SK-MEL-5 (cell line): ENCODE data around the gene CD81. TPM values are rescaled to one million over a fixed set of nuclear protein-coding genes. Genes with fewer than 3 reads are reported as not detected.
"Not testable (repeated sequence)": the region's sequence is repeated elsewhere in the genome, so short reads cannot be mapped to it uniquely, and the experiment has no call there.

Source experiments
- DNase-seq: peaks from one replicate; pipeline ENCODE4 v3.0.0-alpha.2; 2016; ENCODE audit warnings: low read depth, low spot score
- in situ Hi-C: cut with HindIII; loops from 2 replicates; pipeline ENCODE4 v1.10.0; 2016; ENCODE audit warnings: low sequenced_read_pairs, high pct_unique_total_duplicates, low pct_unique_long_range_greater_than_20kb
- polyA plus RNA-seq, 2 experiments: library from polyadenylated mRNA; depleted of rRNA; stranded (reverse); fragments of >200 nt; gene quantifications; 2 replicates each; pipeline ENCODE4 v1.2.3, GENCODE V29; 2015
- total RNA-seq: library from RNA; depleted of rRNA; stranded (reverse); fragments of >200 nt; shearing (Covaris generic); gene quantifications from 2 replicates; pipeline ENCODE4 v1.2.3, GENCODE V29; 2014; rRNA removed

CD81 gene, protein sequence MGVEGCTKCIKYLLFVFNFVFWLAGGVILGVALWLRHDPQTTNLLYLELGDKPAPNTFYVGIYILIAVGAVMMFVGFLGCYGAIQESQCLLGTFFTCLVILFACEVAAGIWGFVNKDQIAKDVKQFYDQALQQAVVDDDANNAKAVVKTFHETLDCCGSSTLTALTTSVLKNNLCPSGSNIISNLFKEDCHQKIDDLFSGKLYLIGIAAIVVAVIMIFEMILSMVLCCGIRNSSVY
- 132 and 150 TPM in 2 replicates for total RNA-seq
- 585 and 623 TPM in 2 replicates for polyA plus RNA-seq (2015; cell fraction: cytosol; rRNA removed)
- 105 and 116 TPM in 2 replicates for polyA plus RNA-seq (2015; cell fraction: nucleus; rRNA removed)

DNA sequence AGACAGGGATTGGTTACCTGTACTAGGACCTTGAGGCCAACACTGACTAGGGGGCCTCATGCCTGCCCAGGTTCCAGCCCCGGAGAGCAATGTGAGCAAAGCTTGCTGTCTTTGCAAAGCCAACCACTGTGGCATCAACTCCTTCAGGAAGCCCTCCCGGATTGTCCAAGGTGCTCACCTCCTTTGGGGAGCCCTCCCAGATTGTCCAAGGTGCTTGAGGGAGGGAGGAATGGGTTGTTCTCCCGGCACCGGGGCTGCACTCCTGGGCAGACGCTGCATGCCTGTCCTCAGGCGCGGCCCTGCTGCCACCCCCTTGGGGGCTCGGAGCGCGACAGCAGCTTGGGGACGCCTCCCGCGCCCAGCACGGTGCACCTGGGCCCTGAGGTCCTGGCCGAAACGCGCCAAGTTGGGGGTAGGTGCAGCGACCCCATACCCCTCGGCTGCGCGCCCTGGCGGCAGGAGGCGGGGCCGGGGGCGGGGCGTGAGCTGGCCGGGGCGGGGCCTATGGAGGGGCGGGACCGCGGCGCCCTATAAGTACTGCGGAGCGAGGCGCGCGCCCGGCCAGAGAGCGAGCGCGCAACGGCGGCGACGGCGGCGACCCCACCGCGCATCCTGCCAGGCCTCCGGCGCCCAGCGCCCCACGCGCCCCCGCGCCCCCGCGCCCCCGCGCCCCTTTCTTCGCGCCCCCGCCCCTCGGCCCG is at the start of gene CD81:
TSS of gene CD81 (plus strand) at position 560 of the 701 bp plus-strand sequence. CDS start 240 bp downstream, outside the sequence.
- peak; percentile 27 for DNase-seq
- in situ Hi-C loops, result no loop called here

DNA sequence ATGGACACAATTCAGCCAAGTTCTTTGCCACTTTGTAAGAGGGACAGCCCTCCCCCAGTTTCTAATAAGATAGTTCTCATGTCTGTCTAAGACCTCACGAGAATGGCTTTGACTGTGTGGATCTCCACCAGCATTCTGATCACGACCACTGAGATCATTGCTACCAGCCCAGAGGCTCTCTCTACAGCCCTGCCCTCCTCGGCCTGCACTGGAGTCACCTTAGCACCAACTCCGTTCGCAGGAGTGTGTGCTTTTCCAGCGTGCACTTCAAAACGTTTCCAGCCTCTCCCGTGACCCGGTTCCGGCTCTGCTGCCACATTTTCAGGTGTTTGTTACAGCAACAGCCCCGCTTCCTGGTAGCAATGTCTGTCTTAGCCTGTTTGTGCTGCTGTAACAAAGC is 49.1 kb upstream of the CD81 start:
- in situ Hi-C loops, result no loop called here
- DNase-seq, result no peak

DNA sequence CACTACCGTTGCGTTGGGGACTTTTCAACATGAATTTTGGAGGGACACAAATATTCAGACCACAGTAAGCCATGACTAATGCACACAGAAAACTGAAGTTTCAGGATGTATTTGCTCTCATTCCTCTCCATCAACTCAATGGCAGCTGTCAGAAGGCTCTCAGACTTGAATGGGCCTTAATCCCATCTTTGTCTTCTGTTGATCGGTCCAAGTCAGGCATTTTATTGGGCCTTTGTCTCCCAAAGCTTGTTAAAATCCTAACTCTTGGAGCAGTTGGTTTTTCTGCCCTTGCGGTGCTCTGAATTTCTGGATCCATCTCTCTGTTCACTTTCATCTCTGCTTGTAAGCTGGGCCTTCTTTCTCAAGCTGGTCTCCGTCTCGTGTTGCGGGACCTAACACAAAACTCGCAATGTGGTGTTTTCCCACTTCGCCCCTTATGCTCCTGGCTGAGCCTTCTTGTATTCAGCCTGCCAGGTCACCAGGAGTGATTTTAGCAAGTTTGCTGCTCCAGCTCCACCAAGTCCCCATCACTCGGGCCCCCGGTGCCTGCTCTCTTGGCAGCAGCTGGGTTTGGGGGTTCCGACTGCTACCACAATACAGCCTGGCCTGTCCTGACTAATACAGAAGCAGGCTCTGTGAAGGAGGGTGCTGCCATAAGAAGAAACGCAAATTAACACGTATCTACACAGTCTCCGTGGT is 48.3 kb upstream of the CD81 start:
- no peak for DNase-seq
- in situ Hi-C loops, result no loop called here

DNA sequence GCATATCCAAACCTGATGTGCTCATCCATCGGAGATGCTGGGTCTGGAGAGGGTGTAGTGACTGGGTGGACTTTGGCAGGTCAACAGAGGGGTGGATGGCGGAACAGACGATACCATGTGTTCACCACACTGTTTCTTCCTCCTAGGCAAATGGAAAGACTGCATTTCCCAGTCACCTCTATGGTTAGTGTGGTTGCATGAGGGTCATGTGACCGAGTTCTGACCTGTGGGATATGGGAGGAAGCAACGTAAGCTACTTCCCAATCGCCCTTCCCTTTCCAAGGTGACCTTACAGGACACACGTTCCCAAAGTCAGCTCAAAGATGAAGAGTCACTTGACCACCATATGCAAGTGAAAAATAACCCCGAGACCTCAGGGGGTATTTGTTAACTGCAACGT is 47.6 kb upstream of the CD81 start:
- in situ Hi-C loops, result no loop called here
- DNase-seq, result no peak

DNA sequence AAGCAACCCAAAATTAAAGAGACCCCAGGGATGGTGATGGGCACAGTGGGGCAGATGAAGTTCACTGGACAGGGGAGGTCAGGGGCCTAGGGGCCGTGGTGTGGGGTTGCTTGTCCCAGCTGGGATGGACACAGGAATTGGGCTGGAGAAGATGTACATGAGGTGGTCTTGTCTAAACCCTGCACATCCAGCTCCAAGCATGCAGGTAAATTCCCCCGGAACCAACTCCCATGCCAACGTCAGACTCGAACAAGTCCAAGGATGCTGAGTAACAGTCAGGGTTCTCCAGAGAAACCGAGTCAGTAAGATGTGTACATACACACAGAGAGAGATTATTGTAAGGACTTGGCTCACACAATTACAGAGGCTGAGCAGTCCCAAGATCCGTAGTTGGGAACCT is 46.4 kb upstream of the CD81 start:
- in situ Hi-C loops, result no loop called here
- no peak for DNase-seq

DNA sequence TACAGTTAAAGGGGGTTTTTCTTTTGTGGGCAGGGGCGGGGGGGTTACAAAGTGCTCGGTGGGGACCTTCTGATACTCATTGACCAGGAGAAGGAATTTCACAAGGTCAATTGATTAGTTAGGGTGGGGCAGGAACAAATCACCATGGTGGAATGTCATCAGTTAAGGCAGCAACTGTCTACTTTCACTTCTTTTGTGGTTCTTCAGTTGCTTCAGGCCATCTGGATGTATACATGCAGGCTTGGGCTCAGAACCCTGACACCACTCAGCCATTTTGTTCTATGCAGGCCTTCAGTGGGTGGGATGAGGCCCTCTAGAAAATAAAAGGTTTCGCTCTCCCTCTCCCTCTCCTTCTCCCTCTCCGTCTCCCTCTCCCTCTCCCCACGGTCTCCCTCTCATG is 45.7 kb upstream of the CD81 start:
- DNase-seq, result no peak
- in situ Hi-C loops, result no loop called here

DNA sequence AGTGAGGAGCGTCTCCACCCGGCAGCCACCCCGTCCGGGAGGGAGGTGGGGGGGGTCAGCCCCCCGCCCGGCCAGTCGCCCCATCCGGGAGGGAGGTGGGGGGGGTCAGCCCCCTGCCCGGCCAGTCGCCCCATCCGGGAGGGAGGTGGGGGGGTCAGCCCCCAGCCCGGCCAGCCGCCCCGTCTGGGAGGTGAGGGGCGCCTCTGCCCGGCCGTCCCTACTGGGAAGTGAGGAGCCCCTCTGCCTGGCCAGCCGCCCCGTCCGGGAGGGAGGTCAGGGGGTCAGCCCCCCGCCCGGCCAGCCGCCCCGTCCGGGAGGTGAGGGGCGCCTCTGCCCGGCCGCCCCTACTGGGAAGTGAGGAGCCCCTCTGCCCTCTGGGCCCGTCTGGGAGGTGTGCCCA is 44.5 kb upstream of the CD81 start:
- in situ Hi-C loops, DNase-seq: not testable (repeated sequence)

DNA sequence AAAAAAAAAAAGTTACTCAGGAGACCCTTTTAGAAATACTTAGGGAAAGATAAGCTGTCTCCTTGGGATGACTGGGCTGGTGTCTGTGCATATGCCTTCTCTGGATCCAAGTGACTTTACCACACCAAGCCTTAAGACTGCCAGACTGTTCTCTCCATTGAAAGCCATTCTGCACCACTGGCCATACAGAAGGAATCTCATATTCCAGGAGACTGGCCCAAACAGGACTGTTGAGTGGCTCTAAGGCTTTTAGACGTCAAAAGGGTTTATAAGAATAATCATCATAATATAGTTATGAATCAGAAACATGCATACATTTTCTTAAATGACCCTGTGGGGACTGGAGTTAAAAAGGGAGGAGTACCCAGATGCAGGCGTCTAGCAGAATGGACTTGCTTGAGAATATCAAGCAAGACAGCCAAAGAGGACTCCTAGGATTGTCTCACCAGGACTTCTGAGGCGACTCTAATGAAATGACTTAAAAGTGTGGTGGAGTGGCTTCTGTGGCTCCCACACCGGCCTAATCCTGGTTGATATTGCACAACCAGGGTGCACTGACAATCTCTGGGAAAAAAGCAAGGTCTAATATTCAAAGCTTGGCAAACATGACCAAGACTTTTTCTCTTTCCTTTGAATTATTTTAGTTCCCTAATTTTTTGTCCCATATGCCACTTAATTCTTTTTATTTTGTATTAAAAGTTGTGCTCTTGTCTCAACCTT is 43.5 kb upstream of the CD81 start:
- DNase-seq, in situ Hi-C loops: not testable (repeated sequence)

DNA sequence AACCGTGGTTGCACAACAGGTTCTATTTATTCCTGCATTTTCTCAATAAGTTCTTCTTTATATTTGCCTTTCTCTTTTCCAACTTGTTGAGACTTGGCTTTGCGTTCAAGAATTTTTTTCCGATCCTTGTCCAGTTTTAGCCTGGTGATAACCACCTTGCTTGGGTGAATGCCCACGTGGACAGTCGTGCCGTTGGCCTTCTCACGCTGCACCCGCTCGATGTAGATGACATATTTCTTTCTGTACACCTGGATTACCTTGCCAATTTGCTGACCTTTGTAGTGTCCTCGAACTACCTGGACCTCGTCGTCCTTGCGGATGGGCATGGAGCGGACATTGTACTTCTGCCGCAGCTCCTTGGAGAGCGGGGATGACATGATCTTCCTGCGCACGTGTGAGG is 41.8 kb upstream of the CD81 start:
- DNase-seq, in situ Hi-C loops: not testable (repeated sequence)

DNA sequence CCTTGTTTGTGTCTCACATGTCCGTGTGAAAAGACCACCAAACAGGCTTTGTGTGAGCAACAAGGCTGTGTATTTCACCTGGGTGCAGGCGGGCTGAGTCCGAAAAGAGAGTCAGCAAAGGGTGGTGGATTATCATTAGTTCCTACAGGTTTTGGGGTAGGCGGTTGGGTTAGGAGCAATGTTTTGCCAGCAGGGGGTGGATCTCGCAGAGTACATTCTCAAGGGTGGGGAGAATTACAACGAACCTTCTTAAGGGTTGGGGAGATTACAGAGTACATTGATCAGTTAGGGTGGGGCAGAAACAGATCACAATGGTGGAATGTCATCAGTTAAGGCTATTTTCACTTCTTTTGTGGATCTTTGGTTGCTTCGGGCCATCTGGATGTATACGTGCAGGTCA is 38.4 kb upstream of the CD81 start:
- DNase-seq, in situ Hi-C loops: not testable (repeated sequence)

DNA sequence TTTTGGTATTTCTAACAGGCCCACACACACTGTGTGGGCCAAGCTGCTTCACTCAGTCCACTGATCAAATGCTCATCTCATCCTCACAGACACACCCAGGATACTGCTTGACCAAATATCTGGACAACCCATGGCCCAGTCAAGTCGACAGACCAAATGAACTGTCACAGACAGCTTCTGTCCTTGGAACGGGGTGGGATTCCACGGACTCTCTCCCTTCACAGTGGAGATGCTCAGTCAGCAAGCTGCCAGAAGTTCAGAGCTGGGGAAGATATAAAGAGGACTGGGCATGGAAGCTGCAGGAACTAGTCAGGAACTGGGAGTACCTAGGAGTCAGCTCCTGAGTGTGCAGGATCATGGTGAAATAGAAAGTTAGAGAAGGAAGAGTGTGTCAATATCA is 34.6 kb upstream of the CD81 start:
- no peak for DNase-seq
- in situ Hi-C loops, result no loop called here

DNA sequence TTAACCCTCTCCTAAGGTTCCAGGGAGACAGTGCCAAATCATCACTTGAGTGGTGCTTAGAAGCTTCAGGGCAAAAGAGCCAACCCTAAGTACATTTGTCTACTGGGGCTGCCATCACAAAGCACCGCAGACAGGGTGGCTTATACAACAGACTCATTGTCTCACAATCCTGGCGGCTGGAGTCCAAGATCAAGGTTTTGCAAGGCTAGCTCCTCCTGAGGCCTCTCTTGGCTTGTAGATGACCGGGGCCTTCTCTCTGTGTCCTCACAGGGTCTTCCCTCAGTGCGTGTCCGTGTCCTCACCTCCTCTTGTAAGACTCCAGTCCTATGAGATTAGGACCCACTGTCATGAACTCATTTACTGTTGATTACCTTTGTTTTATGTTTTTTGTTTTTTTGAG is 34.1 kb upstream of the CD81 start:
- in situ Hi-C loops, result no loop called here
- peak; percentile 26 for DNase-seq

DNA sequence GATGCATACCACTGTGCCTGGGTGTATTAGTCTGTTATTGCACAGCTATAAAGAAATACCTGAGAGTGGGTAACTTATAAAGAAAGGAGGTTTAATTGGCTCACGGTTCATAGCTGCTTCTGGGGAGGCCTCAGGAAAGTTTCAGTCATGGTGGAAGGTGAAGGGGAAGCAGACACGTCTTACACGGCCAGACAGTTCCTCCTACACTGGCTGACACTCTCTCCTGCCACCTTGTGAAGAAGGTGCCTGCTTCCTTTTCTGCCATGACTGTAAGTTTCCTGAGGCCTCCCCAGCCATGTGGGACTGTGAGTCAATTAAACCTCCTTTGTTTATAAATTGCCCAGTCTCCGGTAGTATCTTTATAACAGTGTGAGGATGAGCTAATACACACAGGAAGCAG is 33.6 kb upstream of the CD81 start:
- DNase-seq, result no peak
- in situ Hi-C loops, result no loop called here

DNA sequence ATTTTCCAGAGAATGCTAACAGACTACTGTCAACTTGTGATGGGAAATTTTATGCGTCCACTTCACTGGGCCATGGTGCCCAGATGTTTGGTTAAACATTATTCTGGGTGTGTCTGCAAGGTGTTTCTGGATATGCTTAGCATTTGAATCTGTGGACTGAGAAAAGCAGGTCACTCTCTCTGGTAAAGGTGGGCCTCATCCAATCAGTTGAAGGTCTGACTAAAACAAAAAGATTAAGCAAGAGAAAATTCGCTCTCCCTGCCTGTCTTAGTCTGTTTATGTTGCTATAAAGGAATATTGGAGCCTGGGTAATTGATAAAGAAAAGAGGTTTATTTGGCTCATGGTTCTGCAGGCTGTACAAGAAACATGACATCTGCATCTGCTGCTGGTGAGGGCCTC is 32.1 kb upstream of the CD81 start:
- DNase-seq, result no peak
- in situ Hi-C loops, result no loop called here

DNA sequence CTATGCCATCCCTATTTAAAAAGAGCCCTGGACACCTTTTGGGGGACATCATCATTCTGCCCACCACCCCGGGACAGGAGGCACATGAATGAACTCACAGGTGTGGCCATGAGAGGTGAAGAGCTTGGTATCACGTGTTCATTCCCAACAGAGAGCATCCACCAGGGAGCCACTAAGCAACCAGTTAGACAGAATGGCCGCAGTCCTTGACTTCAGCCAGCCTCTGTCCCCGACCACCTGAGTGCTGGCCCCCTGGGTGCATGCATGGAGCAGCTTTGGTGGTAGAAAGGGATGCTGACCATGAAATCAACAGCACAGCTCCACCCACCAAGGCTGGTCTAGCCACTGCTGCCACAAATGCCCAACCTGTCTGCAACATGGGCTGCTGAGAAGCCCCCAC is 31.1 kb upstream of the CD81 start:
- DNase-seq, result no peak
- in situ Hi-C loops, result no loop called here

DNA sequence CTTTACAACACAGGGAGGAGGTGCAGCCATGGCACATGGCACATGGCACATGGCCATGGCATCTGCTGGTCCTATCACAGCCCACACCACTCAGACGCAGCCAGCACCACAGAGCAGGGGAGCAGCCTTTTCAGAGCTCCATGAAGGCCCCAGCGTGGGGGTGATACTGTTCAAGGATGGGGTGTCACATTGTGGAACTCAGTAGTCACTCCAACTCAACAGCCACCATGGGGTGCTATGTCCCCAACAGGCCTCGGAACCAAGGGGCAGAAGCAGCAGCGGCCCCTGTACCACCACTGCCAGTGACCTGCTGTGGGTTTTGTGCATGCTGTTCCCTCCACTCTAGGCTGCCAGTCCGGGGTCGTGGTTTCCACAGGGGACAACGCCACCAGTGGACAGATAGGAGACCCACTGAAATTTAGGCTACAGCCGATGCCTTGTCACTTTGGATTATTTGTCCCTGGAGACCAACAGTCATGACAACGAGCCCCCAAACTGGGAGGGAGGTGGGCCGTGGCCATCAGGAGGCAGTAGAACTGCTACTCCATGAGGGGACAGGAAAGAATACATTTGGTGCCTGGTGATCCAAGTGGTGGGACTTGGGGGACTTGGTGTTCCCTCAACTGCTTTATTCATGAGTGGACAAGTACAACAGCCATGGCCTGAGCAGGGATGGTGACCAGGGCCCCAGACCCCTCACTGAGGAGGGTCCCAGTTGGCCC is 30.4 kb upstream of the CD81 start:
- DNase-seq, result no peak
- in situ Hi-C loops, result no loop called here

DNA sequence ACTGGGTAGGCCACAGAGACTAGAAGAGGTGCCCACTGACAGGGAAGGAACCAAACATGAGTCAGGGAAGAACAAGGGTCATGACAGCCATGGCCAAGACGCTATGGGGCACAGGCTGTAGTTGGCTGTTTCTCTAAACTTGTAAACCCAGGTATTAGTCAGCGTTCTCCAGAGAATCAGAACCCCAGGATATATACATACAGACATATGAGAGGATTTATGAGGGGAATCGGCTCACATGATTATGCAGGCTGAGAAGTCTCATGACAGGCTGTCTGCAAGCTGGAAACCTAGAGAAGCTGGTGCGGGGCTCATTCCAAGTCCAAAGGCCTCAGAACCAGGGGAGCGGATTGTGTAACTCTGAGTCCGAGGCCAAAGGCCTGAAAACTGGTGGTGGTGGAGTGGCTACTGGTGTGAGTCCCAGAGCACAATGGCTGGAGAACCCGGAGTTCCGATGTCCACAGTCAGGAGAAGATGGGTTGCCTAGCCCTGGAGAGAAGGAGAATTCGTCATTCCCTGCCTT is 29.7 kb upstream of the CD81 start:
- in situ Hi-C loops, result no loop called here
- no peak for DNase-seq
